SIG-M5 treated with dmso at 0.1 percent for 504 hours (cell line): ENCODE data around the gene EFNA4.

ENCODE experiments used
- DNase-seq: peaks from one replicate; lab custom pipeline; 2025; ENCODE audit not compliant: unreplicated experiment; lab: John Stamatoyannopoulos, UW

The EFNA4 gene

DNA sequence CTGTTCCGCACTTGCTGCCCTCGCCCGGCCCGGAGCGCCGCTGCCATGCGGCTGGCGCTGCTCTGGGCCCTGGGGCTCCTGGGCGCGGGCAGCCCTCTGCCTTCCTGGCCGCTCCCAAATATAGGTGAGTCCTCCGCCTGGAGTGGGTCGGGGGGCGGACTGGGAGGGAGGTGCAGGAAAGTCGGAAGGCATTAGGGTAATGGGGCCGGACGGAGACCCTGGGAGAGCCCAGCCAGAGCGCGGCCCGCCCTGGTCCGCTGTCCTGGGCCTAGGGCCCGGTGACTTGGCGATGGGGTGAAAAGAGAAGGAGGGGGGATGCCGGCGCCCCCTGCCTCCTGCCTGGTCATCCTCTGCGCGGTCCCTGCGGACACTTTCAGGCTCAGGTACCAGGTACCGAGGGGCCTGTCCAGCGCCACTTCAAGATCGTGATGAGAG lies 12.2 kb upstream of the EFNA4 start:
- DNase-seq, result no peak

DNA sequence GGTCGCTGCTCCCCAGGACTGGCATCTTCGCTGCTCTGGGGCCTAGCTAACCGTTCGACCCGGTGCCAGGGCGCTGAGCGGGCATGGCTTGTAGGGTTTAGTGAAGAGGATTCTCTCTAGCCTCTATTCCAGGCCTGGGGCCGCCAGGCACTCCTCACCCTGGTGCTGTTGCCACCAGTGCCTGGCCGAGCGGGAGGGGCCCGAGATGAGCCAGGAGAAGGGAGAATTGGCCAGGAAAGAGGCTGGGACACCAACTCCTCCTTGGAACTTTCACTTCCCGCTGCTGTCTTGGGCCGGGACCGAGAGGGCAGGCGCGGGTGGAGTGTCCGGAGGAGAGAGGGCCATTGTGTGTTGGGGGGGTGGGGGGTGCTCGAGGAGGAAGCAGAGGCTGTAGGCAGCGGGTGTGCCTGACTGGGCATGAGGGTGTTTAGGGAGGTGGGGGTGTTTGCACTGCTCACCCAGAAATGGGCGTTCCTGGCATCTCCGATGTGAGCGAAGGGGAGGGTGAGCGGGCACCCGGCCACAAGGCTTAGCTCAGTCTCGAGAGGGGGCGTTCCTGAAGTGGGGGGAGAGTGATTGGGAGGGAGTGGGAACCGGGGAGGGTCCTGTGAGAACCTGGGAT lies 11.7 kb upstream of the EFNA4 start:
- DNase-seq, result peak; percentile 61

DNA sequence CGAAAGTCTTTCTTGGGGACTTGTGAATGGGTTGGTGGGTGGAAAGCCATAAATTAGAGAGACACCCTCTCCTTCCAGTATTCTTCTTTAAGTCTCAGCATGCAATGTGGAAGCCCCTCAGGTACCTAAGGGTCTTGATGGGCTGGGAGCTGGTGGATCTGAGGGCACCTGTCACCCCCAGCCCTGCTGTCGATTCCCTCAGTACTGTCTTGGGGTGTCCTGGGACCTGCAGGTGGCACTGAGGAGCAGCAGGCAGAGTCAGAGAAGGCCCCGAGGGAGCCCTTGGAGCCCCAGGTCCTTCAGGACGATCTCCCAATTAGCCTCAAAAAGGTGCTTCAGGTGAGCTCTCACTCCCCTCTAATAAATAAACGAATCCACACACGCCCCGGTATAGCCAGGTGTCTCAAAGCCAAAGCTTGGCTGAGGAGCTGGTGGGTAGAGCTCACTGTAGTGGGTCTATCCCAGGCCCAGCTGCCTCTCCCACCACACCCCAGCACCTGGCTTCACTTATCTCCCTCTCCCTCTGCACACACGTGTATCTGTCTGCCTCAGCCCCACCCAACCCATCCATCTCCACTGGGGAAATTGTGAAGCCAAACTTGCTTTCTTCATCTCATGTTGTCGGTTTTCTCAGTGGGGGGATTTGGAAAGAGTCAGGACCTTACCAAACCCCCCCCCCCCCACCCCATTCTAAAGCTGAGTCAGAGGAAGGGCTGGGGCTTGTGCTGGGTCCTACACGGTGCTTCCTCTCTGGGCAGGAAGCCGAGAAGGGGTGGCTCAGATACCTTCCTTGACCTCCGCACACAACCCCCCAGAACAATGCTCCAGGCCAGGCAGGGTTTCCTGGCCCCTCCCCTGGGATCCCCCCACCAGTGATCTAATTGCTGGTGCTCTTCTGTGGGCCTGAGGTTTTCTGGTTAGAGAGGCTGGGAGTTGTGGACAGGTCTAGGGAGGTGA lies 10.8 kb upstream of the EFNA4 start:
- peak; percentile 37 for DNase-seq

DNA sequence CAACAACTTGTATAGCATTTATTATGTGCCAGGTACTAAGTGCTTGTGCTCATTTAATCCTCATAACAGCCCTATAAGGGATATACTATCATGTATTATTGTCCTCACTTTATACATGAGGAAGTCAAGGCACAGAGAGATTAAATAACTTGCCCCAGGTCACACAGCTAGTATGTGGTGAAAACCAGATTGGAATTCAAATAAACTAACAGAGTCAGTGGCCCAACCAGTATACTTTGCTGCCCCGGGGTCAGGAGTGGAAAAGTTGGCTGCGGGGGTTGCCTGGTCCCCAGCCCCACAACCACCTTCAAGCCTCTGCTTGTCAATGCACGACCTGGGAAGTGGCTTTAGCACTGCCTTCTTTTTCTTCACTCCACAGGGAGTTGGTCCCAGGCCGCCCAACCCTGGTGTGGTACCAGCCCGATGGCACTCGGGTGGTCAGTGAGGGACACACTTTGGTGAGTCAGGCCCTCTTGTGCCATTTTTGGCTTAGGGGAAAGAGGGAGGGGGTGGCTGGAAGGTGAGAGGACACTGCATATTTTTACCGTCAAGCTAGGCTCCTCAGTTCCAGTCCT lies 9.9 kb upstream of the EFNA4 start:
- DNase-seq, result no peak

DNA sequence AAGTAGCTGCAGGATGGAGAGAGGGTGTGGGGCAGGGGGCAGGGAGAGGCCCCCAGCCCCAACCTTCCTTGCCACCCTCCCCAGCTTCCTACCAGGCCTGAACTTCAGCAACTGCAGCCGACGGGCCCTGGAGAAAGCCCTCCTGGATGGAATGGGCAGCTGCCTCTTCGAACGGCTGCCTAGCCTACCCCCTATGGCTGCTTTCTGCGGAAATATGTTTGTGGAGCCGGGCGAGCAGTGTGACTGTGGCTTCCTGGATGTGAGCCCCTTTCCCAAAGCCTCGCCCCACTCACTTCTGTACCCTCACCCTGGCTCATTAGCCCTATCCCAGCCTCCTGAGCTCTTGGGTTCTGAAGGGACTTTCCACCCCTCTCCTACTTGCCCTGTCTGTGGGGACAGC lies 6.4 kb upstream of the EFNA4 start:
- DNase-seq, result no peak

DNA sequence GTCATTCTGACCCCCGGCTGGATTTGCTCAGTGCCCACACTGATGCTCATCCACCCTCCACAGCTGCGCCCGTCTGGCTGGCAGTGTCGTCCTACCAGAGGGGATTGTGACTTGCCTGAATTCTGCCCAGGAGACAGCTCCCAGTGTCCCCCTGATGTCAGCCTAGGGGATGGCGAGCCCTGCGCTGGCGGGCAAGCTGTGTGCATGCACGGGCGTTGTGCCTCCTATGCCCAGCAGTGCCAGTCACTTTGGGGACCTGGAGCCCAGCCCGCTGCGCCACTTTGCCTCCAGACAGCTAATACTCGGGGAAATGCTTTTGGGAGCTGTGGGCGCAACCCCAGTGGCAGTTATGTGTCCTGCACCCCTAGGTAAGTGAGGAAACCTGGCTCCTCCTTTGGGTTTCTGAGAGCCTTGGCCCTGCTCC lies 5.7 kb upstream of the EFNA4 start:
- DNase-seq, result no peak

DNA sequence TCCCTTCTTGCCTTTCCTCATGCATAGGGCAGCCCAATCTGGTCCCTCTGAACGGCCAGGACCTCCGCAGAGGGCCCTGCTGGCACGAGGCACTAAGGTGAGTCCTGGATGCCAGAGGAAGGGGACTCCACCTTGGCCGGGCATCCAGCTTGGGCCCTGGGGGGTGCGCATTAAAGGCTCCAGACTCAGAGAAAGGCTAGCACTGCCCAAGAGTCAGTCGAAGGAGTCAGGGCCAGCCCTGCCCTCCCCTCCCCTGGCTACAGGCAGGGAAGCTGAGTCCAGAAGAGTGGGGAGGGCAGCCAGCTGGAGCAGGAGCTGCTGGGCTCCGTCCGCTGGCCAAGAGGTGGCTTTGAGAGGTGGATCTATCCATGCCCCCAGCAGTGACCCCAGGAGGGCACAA lies 2.8 kb upstream of the EFNA4 start:
- DNase-seq, result no peak

DNA sequence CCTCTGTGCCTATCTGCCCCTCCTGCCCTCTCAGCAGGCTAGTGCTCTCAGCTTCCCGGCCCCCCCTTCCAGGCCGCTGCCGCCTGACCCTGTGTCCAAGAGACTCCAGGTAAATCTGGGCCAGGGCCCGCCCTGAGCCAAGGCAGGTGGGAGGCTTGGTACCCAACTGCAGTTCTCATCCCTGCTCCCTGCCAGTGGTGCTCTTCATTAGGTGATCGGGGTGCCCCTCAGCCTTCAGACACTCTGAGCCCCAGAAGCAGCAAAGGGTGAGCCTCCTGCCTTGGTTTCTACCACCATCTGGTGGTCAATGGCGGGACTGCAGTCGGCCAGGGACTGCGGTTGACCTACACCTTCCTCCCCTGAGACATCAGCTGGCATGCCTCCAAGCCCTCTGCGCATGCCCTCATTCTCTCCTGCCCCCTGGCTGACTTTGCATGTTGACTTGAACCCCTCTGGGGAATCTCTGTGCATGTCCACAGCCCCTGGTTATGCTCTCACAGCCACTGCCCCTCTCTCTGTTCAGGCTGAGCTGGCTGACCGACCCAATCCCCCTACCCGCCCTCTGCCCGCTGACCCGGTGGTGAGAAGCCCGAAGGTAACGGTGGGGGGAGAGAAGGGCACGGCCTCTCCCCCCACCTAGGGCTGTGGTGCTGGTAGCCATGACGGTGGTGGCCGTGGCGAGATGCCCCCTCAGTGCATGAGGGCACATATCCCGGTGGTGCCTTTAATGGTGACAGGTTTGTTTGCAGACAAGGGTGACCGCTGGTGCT lies 2.0 kb upstream of the EFNA4 start:
- DNase-seq, result peak; percentile 81

DNA sequence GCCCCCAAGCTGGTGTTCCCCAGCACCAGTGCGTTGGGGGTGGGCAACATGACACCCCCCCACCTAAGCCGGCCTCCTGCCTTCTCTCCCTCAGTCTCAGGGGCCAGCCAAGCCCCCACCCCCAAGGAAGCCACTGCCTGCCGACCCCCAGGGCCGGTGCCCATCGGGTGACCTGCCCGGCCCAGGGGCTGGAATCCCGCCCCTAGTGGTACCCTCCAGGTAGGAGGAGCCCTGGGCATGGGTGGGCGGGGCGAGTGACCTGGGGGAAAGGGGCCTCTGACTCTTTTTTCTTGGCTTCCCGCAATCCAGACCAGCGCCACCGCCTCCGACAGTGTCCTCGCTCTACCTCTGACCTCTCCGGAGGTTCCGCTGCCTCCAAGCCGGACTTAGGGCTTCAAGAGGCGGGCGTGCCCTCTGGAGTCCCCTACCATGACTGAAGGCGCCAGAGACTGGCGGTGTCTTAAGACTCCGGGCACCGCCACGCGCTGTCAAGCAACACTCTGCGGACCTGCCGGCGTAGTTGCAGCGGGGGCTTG lies 1.3 kb upstream of the EFNA4 start:
- DNase-seq, result no peak

DNA sequence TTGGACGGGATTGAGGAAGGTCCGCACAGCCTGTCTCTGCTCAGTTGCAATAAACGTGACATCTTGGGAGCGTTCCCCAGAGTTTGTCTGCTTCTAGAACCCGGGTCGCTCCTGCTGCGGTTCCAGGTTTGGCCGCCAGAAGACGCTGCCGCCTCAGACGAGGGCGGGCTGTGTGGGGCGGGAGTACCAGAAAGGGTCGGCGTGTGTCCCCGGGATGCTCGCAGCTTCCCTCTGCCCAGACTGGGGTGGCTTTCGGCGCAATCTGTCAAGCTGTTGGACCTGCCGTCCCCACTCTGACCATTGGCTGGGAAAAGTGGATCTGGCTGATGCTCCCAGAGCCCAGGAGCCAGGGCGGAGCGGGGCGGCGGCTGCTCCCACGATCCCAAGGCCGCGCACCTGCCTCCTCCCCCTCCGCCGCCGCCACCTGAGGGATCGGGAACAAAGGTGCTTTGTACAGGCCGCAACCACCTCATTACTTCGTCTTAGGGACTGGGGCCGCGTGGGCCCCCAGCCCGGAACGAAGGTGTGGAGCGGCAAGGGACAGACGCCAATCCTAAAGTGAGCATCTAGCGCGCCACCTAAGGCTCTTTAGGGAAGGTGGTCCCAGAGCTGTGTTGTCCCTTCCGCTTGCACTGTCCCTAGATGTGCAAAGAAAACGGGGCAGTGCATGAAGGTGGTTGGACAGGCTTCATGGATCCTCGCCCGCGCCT lies 683 bp upstream of the EFNA4 start:
- DNase-seq, result peak; percentile 72

DNA sequence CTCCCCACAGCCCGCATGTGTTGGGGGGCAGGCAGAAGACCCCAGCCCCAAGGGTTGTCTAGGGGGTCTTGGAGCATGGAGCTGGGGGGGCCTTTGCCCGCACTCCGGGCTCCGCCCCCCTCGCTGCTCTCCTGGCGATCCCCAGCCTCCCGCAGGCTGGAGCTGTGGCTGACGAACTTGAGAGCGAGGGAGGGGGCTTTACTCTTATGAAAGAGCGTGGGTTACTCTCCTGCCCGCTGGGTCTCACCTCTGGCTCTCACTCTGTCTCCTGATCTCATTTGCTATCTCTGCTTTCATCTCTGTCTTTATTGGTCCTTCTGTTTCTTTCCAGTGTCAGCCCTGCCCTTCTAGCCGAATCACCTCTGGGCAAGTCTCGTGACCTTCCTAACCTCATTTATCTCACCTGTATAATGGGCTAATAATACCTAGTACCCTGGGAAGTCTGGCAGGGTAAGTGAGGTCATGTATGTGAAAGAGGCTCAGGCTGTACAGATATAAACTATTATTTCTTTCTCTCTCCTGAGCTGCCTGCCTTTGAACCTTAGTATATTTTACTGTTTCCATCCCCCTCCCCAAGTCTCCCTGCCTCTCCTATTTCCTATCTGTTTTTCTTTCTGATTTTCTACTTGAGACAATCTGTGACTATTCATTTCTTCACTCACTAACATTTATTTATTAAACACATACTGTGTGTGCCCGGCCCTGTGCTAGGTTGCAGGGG lies 731 bp downstream of the EFNA4 start:
- peak; percentile 39 for DNase-seq

DNA sequence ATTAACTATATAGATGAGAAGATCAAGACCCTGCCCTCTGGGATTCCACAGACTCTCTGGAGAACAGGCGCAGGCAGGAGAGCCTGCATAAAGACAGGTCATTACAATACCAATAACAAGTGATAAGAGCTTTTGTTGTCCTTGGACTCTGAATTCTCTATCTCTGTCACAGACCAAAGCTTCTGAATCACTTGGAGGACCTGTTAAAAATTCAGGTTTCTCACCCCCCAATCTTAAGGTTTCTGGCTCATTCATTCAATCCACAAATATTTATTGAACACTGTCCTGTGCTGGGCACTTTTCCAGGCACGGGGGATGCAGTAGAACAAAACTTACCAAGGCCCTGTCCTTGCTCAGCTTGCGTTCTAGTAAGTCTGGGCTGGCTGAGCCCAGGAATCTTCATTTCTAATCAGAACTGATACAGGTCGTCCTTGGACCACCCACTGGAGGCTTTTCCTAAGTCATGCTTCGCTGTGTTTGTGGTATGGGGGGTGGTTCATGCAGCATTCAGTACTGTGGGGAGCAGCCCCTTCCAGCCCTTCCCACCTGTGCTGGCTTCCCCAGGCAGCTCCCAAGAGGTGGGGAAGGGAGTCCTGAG lies 1.4 kb downstream of the EFNA4 start:
- no peak for DNase-seq

DNA sequence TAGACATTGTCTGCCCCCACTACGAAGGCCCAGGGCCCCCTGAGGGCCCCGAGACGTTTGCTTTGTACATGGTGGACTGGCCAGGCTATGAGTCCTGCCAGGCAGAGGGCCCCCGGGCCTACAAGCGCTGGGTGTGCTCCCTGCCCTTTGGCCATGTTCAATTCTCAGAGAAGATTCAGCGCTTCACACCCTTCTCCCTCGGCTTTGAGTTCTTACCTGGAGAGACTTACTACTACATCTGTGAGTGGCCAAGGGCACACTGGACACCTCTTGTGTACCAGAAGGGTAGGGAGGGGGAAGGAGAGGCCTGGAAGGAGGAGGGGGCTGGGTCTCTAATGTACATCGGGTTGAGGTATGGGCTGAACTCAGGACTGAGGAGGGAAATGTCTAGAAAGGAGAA lies 3.2 kb downstream of the EFNA4 start:
- no peak for DNase-seq

DNA sequence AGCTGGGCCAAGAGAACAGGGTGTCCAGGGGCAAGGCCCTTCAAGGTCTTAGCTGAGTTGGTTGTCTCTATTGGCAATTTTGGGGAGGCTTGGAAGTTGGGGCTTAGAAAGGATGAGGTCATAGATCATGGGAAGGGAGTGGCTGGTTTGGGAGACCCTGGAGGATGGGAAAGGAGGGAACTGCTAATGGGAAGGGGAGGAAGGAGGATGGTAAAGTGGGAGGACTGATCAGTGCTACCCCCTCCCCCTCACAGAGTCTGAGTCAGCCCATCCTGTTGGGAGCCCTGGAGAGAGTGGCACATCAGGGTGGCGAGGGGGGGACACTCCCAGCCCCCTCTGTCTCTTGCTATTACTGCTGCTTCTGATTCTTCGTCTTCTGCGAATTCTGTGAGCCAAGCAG lies 5.1 kb downstream of the EFNA4 start:
- DNase-seq, result no peak

DNA sequence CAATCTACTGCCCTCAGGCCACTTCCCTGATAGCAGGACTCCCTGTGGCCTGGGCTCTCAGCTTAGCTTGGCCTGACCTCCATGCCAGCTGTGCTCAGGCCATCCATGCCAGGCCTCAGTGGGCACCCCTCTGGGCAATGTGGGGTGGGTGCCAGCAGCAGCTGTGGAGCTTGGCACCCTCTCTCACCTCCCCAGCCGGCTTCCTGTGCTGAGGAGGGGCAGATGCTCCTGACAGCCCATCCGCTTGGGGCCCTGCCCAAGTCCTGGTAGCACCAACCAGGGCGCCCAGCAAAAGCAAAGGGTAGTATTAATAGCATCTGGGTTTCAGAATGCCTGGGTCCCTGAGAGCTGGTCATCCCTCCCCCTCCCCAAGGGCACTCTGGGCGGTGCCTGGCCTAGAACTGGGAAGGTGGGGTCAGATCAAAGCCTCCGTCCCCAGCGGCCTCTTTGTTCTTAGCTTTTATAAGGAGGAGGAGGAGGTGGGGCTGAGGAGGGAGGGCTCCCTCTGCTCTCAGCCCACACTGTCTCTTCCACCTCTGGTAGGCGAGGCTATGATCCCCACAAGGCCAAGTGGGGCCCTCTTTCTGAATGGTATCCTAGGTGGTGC lies 6.1 kb downstream of the EFNA4 start:
- DNase-seq, result no peak

DNA sequence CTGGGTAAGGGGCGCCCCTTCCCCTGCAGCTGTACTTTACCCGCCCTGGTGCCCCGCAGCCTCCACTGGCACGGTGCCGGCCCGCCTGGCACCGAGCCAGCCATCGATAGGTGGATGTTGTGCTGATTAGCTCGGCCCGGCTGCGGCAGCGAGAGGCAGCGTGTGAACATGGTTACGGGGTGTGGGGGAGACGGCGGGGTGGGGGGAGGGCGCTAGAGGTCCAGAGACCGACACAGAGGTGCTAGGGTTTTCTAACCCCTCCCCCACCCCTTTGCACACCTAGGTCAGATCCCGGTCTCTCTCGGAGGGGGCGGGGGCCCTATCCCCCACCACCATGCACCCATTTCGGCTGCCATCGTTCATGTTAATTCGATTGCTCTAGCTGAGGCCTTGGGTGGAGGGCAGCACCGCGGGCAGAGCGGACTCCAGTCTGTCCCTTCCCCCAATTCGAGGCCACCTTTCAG lies 6.7 kb downstream of the EFNA4 start:
- DNase-seq, result no peak

DNA sequence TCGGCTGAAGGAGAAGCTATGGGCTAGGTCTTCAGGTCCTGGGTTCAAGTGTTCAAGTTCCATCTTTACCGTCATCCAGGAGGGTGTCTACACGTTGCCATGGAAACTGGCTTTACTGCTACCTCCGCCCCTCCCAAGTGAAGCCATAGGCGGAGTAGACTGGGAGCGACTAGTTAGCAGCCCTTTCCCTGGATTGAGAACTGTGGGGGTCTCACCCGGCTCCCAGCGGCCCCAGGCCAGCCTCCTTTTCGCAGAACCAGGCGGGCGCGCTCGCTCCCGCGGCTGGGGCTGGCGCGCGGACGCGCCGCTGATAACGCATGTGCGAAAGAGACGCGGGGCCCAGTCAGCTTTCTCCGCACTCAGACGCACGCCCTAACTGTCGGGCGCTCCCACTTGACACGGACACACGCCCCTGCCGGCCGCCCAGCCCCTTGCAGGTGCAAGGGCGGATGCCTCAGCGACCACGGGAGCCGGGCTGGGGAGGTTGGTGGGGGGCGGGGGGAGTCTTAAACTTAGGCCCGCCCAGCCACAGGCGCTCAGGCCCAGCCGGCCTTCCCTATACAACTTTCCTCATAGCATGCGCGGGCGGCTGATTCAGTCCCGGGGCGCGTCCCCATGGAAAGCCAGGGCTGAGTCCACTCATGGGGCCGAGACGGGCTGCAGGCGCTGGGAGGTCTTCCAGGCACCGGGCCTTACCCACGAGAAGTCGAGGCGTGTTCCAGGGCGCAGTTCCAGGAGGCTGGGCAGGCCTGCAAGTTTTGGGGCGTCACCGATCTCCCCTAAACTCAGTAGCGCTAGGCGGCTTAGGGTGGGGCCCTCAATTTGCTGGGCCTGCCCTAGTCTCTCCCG lies 7.4 kb downstream of the EFNA4 start:
- peak; percentile 89 for DNase-seq

DNA sequence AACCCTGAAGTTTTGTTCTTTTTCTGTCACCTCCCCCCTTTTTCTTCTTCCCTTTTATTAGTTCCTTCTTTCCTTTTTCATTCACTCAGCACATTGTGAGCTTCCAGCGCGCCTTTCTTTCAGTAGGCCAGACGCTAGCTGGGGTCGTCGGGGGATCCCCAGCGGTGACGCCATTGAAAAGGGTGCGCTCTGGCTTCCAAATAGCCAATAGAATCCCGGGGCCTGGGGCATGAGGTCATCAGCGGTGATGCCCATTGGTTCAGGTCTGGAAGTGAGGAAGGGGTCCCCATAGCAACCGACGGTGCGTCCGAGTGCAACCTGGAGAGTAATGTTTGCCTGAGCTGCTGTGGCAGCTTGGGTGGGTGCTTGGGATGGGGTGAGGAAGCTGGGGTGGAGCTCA lies 8.2 kb downstream of the EFNA4 start:
- peak; percentile 38 for DNase-seq
